ENCODE results near the gene CRISPLD2. TPM values are rescaled to one million over a fixed set of nuclear protein-coding genes. Genes with fewer than 3 reads are reported as not detected.

The CRISPLD2 gene
- total and polyA plus RNA-seq, 8 donors = 13.8 to 106 (median 24.9) TPM

DNA sequence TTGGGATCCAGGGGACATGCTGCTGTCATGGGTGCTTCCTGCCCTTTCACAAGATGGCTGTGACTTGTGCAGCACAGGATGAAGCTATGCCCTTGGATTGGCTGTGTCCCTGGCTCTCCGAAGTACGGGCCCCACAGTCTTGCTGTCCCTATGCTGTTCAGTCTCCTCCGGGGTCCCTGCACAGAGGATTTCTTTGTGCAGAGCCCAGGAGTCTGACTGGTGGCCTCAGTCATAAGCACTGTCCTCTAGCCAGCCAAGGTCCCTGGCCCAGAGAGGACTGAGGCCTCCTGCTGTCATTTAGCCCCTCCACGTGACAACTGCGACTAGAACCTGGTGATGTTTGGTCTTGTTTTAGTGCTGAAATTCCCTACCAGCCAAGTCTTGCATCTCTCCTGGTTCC, 42.4 kb upstream of the CRISPLD2 start:
- no peak for ATAC-seq
- Histone ChIP-seq H3K4me1 (peaks cover 0 to 14% of the 10 kb centered on the region in 2 donors), H3K27me3 (no peaks in the 10 kb centered on the region), H3K36me3 (peaks cover 0 to 85% of the 10 kb centered on the region in 2 donors), H3K9me3 (no peaks in the 10 kb centered on the region), H3K4me3 (no peak overlapping the region), H3K27ac (no peak overlapping the region)
- DNase-seq = no peak
- intact Hi-C loops (cut with DNase I) = no loop called here
- TF ChIP-seq, protein P1, sequence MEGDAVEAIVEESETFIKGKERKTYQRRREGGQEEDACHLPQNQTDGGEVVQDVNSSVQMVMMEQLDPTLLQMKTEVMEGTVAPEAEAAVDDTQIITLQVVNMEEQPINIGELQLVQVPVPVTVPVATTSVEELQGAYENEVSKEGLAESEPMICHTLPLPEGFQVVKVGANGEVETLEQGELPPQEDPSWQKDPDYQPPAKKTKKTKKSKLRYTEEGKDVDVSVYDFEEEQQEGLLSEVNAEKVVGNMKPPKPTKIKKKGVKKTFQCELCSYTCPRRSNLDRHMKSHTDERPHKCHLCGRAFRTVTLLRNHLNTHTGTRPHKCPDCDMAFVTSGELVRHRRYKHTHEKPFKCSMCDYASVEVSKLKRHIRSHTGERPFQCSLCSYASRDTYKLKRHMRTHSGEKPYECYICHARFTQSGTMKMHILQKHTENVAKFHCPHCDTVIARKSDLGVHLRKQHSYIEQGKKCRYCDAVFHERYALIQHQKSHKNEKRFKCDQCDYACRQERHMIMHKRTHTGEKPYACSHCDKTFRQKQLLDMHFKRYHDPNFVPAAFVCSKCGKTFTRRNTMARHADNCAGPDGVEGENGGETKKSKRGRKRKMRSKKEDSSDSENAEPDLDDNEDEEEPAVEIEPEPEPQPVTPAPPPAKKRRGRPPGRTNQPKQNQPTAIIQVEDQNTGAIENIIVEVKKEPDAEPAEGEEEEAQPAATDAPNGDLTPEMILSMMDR (IDR thresholded peaks at IDR 0.05) = no peak

DNA sequence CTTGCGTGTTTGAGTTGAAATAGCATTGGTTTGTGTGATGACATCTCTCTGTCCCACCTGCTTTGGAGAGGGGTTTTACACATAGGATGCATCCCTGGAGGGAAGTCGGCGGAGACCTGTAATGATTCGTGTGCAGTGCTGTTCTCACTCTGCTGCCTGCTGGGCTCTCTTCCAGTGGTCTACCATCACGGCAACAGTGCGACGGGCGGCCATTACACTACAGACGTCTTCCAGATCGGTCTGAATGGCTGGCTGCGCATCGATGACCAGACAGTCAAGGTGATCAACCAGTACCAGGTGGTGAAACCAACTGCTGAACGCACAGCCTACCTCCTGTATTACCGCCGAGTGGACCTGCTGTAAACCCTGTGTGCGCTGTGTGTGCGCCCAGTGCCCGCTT, 41.1 kb upstream of the CRISPLD2 start:
- no peaks in the 10 kb centered on the region for H3K9me3 ChIP-seq
- no peak overlapping the region for H3K27ac ChIP-seq
- ATAC-seq (no peak), DNase-seq (no peak)
- no peak overlapping the region for H3K4me3 ChIP-seq
- TF ChIP-seq, protein P1 (IDR thresholded peaks at IDR 0.05) = no peak
- intact Hi-C loops (cut with DNase I) = no loop called here
- H3K27me3 ChIP-seq = no peaks in the 10 kb centered on the region
- peaks cover 0 to 72% of the 10 kb centered on the region in 2 donors for H3K36me3 ChIP-seq
- peaks cover 0 to 14% of the 10 kb centered on the region in 2 donors for H3K4me1 ChIP-seq

DNA sequence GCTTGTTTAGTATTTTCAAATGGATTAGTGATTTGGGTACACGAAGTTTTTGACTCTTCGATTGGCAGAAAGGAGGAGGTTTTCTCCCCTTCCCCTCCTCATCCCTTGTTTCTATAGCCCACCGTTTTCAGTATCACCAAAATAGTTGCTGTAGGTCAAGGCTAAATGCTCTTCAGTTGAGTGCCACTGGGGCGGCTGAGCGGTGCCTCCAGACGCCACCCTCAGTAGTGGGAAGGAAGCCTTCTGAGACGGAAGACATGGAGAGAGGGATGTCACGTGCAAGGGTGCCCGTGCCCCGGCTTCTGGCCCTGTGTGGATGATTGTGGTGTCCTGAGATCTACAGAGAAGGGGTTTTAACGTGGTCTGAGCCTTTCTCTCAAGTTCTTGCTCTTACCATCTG, 39.7 kb upstream of the CRISPLD2 start:
- ATAC-seq (no peak), DNase-seq (peak in 1 of 4 donors; percentile 47)
- no peaks in the 10 kb centered on the region for H3K9me3 ChIP-seq
- peaks cover 0 to 60% of the 10 kb centered on the region in 2 donors for H3K36me3 ChIP-seq
- no peak overlapping the region for H3K27ac ChIP-seq
- peaks cover 0 to 4% of the 10 kb centered on the region in 2 donors for H3K4me1 ChIP-seq
- TF ChIP-seq, protein P1 (IDR thresholded peaks at IDR 0.05) = no peak
- no peaks in the 10 kb centered on the region for H3K27me3 ChIP-seq
- intact Hi-C loops (cut with DNase I) = no loop called here
- H3K4me3 ChIP-seq = no peak overlapping the region

DNA sequence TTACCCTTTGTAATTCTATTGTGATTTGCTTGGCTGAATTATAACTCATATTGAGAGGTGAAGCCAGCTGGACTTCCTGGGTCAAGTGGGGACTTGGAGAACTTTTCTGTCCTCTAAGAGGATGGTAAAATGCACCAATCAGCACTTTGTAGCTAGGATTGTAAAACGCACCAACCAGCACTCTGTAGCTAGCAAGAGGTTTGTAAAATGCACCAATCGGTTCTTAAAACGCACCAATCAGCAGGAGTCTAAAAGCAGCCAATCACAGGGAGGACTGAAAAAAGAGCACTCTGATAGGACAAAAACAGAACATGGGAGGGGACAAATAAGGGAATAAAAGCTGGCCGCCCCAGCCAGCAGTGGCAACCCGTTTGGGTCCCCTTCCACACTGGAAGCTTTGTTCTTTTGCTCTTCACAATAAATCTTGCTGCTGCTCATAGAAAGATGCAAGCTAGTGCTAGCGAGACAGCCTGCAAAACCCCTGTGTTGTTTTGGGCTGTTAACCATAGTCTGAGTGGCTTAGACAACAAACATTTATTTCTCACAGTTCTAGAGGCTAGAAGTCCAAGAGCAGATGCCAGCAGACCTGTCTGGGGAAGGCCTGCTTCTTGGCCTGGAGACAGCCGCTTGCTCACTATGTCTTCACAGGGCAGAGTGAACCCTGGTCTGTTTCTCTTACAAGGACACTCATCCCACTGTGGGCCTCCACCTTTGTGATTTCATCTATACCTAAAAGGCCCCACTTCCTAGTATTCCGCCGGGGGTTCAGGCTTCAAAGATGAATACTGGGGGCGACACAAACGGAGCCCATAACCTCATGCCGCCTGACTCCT, 39.0 kb upstream of the CRISPLD2 start:
- Histone ChIP-seq H3K27me3 (no peaks in the 10 kb centered on the region), H3K27ac (no peak overlapping the region), H3K9me3 (no peaks in the 10 kb centered on the region), H3K36me3 (peaks cover 0 to 53% of the 10 kb centered on the region in 2 donors), H3K4me3 (no peak overlapping the region), H3K4me1 (peaks cover under 1 to 4% of the 10 kb centered on the region in 2 donors)
- no peak for ATAC-seq
- DNase-seq = no peak
- intact Hi-C loops (cut with DNase I) = no loop called here
- TF ChIP-seq, protein P1 (IDR thresholded peaks at IDR 0.05) = no peak

DNA sequence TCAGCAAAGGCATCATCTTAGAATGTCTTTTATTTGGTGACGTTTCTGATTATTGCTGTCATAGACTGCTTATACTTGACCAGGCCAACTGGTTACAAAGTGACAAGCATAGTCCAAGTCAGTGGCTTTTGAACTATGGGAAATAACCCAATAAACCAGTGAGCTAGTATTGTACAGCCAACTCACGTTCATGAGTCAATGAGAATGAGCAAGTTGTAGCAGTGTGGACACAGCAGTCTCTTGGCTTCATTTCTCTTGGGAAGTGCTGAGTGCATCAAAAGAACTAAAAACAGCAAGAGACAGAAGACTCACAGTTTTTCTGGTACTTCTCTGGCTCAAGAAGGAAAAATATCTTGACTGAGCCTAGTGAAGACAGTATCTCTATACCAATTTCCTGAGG, 36.9 kb upstream of the CRISPLD2 start:
- DNase-seq (no peak), ATAC-seq (no peak)
- no peak overlapping the region for H3K27ac ChIP-seq
- no peak overlapping the region for H3K4me3 ChIP-seq
- no peaks in the 10 kb centered on the region for H3K9me3 ChIP-seq
- H3K4me1 ChIP-seq = peaks cover 6 to 17% of the 10 kb centered on the region in 2 donors
- H3K27me3 ChIP-seq = no peaks in the 10 kb centered on the region
- TF ChIP-seq, protein P1 (IDR thresholded peaks at IDR 0.05) = no peak
- intact Hi-C loops (cut with DNase I) = no loop called here
- peaks cover 0 to 32% of the 10 kb centered on the region in 2 donors for H3K36me3 ChIP-seq
